CD4-positive, alpha-beta T cell treated with Interleukin-6 for 4 hours (primary cell): ENCODE results near the gene SORCS2.
A peak's percentile ranks its signal among the peaks of the same experiment; 100 is the strongest.

ENCODE experiments used
- DNase-seq: peaks from one replicate; pipeline ENCODE4 v3.0.0-alpha.2; 2020; ENCODE audit warnings: mixed read lengths

Gene SORCS2

DNA sequence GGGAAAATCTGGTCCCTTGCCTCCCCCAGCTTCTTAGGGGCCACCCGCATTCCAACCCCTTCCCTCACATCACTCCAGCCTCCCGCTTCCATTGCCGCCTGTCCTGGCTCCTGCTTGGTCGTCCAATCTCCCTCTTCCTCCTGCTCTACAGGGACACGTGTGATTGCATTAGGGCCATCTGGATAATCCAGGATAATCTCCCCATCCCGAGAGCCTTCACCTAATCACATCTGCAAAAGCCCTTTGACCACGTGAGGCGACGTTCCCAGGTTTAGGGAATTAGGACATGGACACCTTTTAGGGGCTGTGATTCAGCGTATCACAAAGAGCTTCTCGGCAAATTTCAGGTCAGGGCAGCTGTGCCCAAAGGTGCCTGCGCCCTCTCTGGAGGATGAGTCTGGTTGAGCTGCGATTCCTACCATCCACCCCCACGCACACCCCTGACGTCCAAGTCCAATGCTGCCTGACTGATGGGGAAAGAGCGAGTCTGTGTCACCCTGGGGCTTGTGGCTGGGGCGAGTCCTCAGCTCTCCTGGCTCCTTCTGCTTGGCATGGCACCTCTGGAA is 137.8 kb downstream of the SORCS2 start:
- no peak for DNase-seq

DNA sequence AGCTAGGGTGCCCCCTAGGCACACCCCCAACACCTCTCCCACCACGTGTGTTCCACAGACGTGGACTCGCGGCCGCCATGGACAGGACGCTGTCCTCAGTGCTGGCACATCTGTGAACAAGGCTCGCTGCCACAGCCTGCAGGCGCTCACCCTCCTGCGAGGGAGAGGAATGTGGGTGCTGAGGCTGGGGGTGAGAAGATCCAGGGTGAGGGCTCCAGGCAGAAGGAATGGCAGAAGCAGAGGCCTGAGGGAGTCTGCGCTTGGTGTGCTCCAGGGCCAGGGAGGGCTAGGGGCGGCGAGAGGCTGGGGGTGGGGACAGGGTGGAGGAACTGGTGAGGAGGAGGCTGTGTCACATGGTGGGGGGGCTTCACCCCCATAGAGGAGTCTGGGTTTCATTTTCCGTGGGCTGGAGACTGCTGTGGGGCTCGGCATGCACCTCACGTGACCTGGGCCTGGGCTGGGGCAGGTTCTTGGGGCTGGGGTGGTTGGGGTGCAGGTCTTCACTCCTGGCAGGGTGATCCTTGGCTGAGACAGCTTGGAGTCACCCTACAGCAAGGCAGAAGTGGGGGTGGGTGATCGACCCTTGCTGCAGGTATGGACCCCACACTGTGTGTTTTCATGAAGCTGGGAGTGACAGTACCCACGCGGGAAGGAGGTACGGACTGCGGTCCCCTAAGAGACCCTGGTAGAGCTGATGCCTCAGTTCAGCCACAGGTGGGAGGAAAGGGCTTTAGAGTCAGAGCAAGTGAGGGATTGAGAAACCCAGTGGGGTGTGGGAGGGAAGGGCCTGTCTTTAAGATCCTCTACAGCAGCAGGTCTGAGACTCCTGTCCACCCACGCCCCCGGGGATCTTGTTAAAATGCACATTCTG is 138.7 kb downstream of the SORCS2 start:
- no peak for DNase-seq

DNA sequence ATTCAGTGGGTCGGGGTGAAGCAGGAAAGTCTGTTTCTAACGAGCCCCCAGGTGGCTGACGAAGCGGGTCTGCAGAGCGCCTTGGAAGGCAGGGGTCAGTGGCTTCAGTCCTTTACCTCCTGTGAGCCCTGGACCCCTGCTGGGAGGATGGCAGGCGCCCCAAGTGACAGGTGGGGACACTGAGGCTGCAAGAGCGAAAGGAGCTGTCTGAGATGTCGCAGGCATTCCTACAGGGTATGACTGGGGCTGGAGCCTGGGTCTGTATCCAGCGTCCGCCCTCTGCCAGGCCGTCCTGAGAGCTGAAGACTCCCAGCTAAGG is 139.3 kb downstream of the SORCS2 start:
- DNase-seq: no peak

DNA sequence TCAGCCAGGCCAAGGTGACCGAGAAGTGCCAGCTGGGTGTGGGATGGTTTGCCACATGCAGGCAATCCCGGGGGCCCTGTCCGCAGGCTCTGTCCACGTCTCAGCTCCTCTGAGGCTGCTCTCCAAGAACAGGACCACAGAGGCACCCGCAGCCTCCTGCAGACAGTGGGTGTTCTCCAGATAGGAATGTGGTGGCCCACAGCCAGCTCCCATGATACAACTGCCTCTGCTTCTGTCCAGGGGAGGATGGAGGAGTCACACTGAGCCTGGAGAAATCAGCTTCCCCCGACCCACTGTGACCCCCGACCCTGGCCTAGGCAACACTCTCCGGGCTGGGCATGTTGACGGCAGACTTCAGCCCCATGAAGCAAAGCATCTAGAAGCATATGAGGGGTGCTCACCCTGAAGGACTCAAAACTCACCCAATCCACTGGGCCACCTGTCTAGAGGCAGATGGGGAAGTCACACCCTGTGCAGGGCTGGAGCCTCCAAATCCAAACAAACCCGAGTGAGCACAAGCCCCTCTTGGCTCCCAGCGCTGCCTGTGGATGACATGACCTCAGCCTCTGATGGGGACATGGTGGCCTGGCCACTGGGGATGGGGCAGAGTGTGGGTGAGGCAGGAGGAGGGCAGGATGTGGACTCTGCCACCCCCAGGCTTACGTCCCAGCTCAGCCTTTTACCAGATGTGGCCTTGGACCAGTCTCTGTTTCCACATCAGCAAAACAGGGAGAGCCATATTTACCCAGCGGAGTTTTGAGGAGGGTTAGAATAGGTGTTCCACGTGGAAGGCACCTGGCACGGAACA is 140.1 kb downstream of the SORCS2 start:
- no peak for DNase-seq

GRCh38 chr4:7333024-7333780 is 140.9 kb downstream of the SORCS2 start:
- no peak for DNase-seq

DNA sequence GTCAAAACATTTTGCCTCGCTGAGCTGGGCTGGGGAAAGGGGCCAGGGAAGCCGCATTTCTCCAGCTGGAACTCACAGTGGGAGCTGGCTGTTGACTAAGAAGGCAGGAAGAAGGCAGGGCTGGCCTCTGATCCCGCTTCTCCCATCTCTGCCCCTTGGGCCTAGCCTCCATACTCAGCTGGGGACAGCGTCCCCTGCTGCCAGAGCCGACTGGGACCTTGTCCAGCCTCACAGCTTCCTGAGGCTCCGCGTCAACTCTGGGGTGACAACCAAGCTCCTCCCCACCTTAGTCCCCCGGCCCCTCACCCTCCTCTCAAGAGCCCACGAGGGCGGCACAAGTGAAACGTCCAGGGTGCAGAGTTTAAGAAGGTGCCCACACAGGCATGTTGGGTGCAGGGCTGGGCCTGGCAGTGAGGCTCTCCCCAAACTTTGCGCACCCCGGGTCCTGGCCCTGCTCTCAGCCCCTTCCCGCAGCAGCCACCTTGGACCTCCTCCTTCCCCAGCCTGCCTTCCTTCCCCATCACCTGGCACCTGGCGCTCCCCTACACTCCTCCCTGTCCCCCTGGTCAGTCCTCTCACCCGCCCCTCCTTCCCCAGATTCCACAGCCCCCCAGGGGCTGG is 141.6 kb downstream of the SORCS2 start:
- DNase-seq: no peak

GRCh38 chr4:7334521-7335275 is 142.4 kb downstream of the SORCS2 start:
- DNase-seq: no peak

DNA sequence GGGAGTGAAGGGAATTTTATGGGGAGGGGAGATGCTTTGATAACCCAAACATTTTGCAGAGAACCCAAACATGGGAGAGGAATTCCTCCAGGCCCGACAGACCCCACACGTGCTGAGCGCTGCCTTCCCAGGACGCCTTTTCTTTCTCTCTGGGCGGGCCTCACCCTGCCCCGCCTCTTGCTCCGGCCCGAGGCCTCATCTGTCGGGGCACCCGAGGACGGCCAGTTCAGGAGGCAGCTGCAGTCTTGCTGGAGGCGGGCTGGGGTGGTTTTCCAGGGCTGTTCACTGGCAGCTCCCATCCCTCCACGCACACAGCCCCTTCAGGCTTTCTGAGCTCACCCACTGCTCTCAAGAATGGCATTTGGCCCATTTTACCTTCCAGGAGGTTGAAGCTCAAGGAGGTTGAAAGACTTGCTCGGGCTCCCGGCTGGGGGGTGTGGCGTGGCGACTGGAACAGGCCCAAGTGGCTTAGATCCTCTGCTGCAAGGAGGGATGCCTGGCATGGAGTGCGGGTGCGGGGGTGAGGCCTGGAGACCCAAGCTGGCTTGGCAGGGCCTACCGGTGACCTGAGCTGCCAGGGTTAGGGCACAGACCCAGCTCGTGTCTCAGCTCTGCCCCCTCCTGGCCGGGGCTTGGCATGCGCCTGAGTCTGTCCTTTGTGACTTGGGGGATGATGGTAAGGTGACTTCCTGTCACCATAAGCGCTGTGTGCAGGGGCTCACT is 143.2 kb downstream of the SORCS2 start:
- peak; percentile 13 for DNase-seq

DNA sequence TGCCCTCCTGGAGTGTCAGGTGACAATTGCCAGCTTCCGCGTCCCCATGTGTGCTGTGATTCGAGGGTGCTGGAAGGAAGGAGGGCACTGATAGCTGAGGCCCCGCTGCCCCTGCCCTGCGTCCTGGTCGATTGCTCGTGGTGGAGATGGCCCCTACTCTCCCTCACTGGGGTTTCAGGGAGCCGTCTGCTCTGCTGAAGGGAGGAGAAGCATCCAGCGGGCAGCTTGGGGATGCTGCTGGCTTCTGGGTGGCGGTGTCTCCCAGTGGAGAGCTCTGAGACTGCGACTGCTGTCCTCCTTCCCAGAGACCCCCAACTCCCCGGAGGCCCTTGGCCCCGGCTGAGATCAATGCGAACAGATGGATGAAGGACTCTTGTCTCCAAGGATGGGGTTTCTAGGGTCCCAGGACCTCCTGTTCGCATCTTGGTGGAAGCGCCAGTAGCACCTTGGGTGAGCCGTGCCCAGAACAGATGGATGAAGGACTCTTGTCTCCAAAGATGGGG is 143.8 kb downstream of the SORCS2 start:
- no peak for DNase-seq

- no peak for DNase-seq
Measured at GRCh38 chr4:7336732-7337131, 144.4 kb downstream of the SORCS2 start.

DNA sequence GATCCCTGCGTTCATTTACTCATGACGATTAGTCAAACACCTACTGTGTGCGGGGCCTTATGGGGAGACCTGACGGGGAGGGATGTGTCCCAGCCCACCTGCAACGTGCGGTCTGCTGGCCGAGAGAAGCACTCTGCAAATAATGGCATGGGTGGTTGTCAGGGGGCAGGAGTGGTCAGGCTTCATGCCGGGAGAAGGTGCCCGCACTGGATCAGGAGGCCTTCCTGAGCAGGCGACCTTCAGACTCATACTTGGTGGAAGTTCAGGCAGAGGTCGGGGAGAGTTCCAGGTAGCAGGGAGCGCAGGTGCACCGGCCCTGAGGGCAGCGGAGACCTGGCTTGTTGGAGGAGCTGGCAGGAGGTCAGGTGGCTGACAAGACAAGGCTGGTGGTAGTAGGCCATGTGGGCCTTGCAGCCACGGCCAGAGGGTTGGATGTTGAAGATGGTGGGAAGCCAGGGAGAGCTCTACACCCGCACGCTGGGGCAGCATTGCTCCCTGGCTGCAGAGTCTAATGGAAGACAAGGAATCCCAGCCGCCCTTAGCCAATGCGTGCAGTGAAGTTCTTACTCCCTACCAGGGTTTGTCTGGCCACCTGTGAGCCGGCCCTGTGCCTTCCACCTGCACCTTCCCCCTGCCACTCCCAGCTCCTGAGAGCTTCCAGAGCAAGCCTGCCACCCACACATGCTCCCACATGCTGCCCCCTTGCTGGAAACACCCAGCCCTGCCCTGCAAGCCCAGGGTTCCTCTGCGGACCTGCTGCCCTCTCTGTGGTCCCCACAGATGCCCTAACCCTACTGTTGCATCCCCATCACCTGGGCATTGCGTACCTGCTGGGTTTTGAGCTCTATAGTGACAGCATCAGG is 145.1 kb downstream of the SORCS2 start:
- no peak for DNase-seq

- DNase-seq: no peak
Measured at GRCh38 chr4:7338059-7338452, 145.7 kb downstream of the SORCS2 start.

DNA sequence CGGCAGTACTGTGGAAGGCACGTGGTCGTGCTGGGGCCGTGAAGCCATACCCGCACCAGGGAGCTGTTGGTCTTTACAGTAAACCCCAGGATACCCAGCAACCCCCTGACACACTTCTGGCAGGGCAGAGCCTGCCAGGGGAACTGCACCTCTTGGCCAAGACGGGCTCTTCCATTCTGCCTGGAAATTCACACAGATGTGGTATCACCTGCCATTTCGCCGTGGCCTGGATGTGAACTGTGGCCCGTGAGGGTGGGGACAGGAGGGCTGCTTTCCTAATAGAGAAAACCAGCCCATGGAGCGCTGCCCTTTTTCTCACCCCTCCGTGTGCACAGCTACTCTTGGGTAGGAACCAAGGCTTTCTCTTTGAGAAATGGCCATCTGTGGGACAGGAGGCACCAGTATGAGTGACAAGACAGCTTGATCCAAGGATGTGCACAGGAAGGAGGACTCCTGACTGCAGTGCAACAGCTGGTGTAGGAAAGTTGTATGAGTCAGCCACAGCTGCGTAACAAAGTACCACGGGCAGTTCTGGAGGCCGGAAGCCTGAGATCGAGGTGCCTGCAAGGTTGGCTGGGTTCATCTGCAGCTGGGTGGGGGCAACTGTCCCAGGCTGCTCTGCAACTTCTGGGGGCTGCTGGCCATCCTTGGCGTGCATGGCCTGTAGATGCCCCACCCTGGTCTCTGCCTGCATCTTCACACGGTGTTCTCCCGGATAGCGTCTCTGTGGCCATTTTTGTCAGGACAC is 146.7 kb downstream of the SORCS2 start:
- no peak for DNase-seq

DNA sequence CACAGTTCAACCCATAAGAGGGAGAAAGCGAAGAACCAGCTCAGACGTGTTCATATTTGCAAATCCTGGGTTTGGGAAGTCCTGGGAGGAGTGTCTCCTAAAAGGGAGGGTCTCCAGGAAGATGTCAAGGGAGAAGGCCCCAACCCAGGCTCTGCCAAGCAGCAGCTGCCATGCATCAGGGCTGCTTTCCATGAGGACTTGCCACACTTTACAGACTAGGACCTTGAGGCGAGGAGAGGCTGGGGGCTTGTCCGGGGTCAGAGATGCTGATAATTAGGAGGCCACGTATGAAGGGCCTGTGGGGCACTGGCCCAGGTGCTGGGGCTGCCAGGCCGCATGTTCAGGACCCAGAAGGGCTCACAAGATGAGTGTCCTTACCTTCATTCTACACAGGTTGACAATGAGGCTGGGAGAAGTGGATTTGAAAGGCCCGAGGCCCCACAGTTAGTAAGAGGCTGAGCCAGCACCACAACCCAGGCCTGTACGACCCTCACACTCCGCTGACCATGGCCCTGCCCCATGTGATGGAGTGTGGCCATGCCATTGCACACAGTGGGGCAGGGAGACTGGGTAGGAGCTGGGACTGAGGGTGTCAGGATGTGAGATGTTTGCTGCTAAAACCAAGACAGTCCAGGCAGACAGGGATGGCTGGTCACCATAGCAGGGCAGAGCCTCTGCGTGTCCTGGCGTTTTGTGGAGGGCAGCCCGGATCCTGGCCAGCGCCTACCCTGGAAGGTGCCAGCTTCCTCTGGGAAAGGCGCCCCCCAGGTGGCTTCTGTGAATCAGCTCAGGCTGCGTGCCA is 147.6 kb downstream of the SORCS2 start:
- no peak for DNase-seq

DNA sequence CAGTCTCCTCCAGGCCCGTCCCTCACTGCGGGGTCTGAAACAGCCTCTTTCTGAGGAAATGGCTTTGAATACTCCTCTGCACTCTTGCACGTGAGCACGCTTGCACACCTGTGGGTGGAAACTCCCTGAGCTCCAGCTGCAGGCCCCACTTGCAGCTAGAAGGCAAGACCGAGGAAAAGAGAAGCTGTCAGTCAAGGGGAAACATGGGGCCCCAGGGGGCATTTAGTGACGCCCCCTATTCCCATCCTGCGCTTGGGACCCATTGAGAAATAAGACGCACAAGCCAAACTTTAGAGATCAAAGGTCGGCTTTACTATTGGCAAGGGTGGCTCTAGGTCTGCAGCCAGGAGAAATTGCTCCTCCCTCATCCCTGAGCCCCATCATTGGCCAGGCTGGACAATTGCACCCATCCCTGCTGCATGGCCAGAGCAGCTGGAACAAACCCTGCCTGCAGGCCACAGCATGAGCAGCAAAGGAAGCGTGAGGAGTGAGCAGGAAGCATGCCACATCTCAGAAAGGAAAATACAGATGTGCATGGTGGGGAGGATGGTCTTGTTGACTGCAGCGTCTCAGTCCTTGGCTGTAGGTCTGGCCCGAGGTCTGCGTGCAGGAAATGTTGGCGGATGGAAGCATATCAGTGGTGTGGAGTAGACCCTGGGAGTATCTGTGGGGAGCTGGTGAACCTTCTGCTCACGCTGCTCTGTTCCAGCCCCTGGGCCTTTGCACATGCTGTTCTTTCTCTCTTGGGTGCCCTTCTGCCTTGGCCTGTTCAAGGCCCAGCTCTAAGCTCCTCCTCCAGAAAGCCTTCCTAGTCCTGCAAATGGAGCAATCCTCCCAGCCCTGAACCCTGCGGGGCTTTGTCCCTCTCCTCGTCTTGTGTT is 148.5 kb downstream of the SORCS2 start:
- DNase-seq: no peak

- DNase-seq: no peak
Measured at GRCh38 chr4:7341491-7342222, 149.3 kb downstream of the SORCS2 start.
